Ishikawa (cell line): ENCODE results near the gene ADAMTS13.

Experiments used
- CEBPB ChIP-seq: IDR thresholded peaks from 2 replicates; pipeline ENCODE4 v1.6.1; 2012
- CREB1 ChIP-seq: IDR thresholded peaks from 2 replicates; pipeline ENCODE4 v1.6.1; 2012; ENCODE audit warnings: low read depth
- EP300 ChIP-seq: IDR thresholded peaks from 2 replicates; pipeline ENCODE4 v1.6.1; 2012; ENCODE audit warnings: borderline replicate concordance

DNA sequence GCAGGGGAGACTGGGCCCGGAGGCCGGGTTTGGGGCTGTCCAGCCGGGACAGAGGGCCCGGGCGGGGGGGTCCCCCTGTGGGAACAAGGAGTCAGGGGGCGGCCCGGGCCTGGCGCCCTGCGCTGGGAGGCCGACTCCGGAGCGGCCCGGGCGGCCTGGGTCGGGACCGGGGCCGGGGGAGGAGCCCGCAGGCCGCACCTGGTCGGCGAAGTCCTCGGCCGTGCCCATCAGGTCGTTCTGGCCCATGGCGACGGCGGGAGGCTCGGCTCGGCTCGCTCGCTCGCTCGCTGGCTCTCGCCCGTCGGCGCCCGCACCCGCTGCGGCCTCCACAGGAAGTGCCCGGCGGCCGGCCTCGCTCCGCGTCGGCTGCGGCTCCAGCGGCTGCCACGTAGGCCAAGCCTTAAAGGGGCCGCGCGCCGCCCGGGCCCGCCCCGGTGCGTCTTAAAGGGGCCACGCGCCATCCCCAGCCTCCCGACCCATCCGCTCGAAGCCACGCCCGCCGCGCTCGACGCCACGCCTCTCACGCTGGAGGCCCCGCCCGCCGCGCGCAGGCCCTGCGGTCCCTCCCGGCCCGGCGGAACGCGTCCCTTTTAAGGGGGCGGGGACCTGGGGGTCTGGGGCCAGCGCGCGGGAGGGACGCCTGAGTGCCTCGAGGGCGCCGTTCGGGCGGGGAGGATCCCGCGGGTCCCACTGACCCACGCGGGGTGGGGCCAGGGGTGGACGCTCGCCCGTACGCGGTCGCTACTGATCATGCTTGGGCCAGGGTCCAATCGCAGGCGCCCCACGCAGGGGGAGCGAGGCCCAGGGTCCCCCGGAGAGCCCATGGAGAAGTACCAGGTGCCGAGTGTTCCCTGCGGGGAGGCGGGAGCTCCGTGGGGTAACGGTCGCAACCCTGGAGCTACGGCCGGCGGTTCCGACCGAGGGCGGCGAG is 46.2 kb upstream of the ADAMTS13 start, which contains the start of the genes STKLD1 and SURF4:
- no peak for TF ChIP-seq CEBPB
- 0 out of 2 replicates have a peak, but pooled peaks have one; percentile 9 for TF ChIP-seq EP300
- no peak for TF ChIP-seq CREB1
